ENCODE measurements around the gene PTPRA. TPM values are rescaled to one million over a fixed set of nuclear protein-coding genes. Genes with fewer than 3 reads are reported as not detected.

Gene PTPRA
- total and polyA plus RNA-seq, 3 experiments from 2014 or later = 51.6 to 57.8 (median 56.9) TPM

DNA sequence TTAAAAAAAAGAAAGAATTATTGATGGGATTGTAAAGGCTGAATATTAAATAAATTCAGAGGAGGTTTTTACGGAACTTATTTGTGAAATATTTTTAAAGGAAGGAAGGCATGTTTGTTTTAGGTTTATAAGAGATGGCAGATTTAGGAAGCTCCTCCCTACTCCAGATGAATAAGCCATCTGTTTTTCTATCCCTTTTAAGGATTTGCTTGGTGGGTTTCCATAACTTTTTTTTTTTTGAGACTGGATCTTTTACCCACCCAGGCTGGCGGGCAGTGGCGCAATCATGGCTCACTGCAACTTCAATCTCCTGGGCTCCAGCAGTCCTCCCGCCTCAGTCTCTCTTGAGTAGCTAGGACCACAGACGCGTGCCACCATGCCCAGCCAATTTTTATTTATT lies 30.4 kb downstream of the PTPRA start:
- H3K4me1 Mint-ChIP-seq = peaks cover 46 to 73% (median 67%) of the 10 kb centered on the region in 3 donors
- ChIA-PET CTCF (no interaction called here), POLR2A (no interaction called here)
- peaks cover 13% of the 10 kb centered on the region for H3K4me1 ChIP-seq (ENCODE audit: insufficient read depth, low read length)
- H3K27me3 Mint-ChIP-seq = no peaks in the 10 kb centered on the region
- no peak overlapping the region for H3K4me3 Mint-ChIP-seq
- no peaks in the 10 kb centered on the region for H3K9me3 Mint-ChIP-seq
- no peaks in the 10 kb centered on the region for H3K36me3 ChIP-seq (ENCODE audit: insufficient read depth, low read length)
- no peak overlapping the region for H3K27ac ChIP-seq (ENCODE audit: low read depth, low read length)
- H3K27ac Mint-ChIP-seq = no peak overlapping the region
- no peaks in the 10 kb centered on the region for H3K9me3 ChIP-seq (ENCODE audit: low read length)
- DNase-seq = no peak
- H3K27me3 ChIP-seq (ENCODE audit: insufficient read depth, low read length, poor library complexity, severe bottlenecking) = no peaks in the 10 kb centered on the region
- H3K4me3 ChIP-seq (ENCODE audit: low read length) = no peak overlapping the region
- H3K36me3 Mint-ChIP-seq = peaks cover 0 to 16% (median 0%) of the 10 kb centered on the region in 3 donors

DNA sequence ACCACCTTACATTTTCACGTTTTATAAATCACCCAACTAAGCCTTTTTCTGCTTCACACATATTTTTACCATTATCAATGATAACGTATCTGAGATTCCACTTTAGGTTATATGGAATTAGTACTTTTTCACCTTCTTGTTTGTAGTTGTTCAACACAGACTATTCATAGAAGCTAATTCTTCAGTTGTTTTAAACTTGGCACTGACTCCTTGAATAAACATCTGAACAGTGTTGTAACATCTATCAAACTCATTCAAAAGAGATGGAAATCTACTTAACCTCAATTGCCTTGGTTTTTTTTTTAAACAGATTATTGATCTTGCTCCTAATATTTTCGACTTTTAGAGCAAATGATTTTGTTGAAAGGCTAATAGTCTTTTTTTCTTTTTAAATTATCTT lies 34.2 kb downstream of the PTPRA start:
- Histone ChIP-seq H3K27ac (ENCODE audit: low read depth, low read length) (no peak overlapping the region), H3K27me3 (ENCODE audit: insufficient read depth, low read length, poor library complexity, severe bottlenecking) (no peaks in the 10 kb centered on the region), H3K4me1 (ENCODE audit: insufficient read depth, low read length) (no peaks in the 10 kb centered on the region), H3K9me3 (ENCODE audit: low read length) (no peaks in the 10 kb centered on the region), H3K4me3 (ENCODE audit: low read length) (no peak overlapping the region), H3K36me3 (ENCODE audit: insufficient read depth, low read length) (no peaks in the 10 kb centered on the region)
- Mint-ChIP-seq H3K9me3 (no peaks in the 10 kb centered on the region), H3K27ac (peak overlapping the region in 1 of 8 donors; percentile 32), H3K4me3 (no peak overlapping the region), H3K27me3 (no peaks in the 10 kb centered on the region), H3K36me3 (peaks cover 0 to 13% (median 0%) of the 10 kb centered on the region in 3 donors), H3K4me1 (peaks cover 24 to 49% (median 30%) of the 10 kb centered on the region in 3 donors)
- ChIA-PET POLR2A (no interaction called here), CTCF (no interaction called here)
- DNase-seq = no peak

DNA sequence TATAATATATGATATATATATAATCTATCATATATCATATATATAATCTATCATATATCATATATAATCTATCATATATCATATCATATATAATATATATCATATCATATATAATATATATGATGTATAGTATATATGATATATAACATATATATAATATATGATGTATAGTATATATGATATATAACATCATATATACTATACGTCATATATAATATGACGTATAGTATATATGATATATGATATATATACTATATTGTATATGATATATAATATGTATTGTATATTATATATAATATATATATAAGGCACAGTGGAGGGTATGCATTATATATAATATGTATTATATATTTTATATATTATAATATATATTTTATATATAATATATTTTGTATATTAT lies 36.7 kb downstream of the PTPRA start:
- no peaks in the 10 kb centered on the region for H3K36me3 ChIP-seq (ENCODE audit: insufficient read depth, low read length)
- no peak overlapping the region for H3K4me3 ChIP-seq (ENCODE audit: low read length)
- H3K4me1 Mint-ChIP-seq = peaks cover 17 to 42% (median 29%) of the 10 kb centered on the region in 3 donors
- H3K27ac ChIP-seq (ENCODE audit: low read depth, low read length) = no peak overlapping the region
- peaks cover 0 to 11% (median 0%) of the 10 kb centered on the region in 3 donors for H3K36me3 Mint-ChIP-seq
- no peaks in the 10 kb centered on the region for H3K9me3 Mint-ChIP-seq
- no peaks in the 10 kb centered on the region for H3K27me3 ChIP-seq (ENCODE audit: insufficient read depth, low read length, poor library complexity, severe bottlenecking)
- ChIA-PET CTCF (no interaction called here), POLR2A (interaction anchor here (0.6 kb wide), 1 partner anchor 69 kb away, joined by 4 read pairs; the partner anchor contains the start of genes PCED1A and VPS16)
- no peaks in the 10 kb centered on the region for H3K9me3 ChIP-seq (ENCODE audit: low read length)
- no peak overlapping the region for H3K27ac Mint-ChIP-seq
- no peak for DNase-seq
- H3K4me1 ChIP-seq (ENCODE audit: insufficient read depth, low read length) = no peaks in the 10 kb centered on the region
- H3K4me3 Mint-ChIP-seq = no peak overlapping the region
- no peaks in the 10 kb centered on the region for H3K27me3 Mint-ChIP-seq

DNA sequence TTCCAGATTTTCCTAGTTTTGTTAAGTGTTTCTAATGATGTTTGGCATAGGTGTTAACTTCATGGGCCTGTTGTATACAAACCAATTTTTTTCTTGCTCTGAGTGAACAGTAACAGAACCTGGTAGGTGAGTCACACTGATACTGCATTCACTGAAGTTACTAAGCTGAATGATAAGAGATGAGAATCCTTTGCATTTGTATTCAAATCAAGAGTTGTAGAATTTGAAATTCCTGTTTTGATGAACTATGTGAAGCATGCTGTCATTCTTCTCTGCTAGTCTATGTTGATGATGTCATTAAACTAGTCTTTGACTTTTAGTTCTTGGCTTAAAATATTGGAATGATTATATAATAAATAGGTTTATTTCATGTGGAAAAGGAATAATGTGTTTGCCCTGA lies 37.9 kb downstream of the PTPRA start:
- Histone ChIP-seq H3K36me3 (ENCODE audit: insufficient read depth, low read length) (no peaks in the 10 kb centered on the region), H3K9me3 (ENCODE audit: low read length) (no peaks in the 10 kb centered on the region), H3K27me3 (ENCODE audit: insufficient read depth, low read length, poor library complexity, severe bottlenecking) (no peaks in the 10 kb centered on the region), H3K4me3 (ENCODE audit: low read length) (no peak overlapping the region), H3K27ac (ENCODE audit: low read depth, low read length) (no peak overlapping the region), H3K4me1 (ENCODE audit: insufficient read depth, low read length) (no peaks in the 10 kb centered on the region)
- Mint-ChIP-seq H3K9me3 (no peaks in the 10 kb centered on the region), H3K27ac (no peak overlapping the region), H3K27me3 (no peaks in the 10 kb centered on the region), H3K4me1 (peaks cover 17 to 40% (median 22%) of the 10 kb centered on the region in 3 donors), H3K36me3 (peaks cover 0 to 11% (median 0%) of the 10 kb centered on the region in 3 donors), H3K4me3 (no peak overlapping the region)
- CTCF ChIA-PET = no interaction called here
- no peak for DNase-seq
- POLR2A ChIA-PET = no interaction called here

DNA sequence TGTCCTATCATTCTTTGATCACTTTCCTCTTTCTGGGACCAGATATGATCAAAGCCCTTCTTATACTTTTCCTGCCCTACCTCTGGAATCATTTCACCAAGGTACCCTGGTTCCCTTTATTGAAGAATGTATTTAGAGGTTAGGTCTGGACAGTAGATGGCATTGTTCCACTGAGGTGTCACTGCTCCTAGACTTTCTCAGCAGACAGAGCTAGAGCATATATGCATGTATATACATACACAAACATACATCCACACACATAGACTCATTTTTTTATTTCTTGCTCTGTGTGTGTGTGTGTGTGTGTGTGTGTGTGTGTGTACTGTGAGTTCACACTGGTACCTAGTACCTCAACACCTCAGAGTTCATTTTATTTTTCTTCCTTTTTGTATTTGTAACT lies 40.9 kb downstream of the PTPRA start:
- ChIA-PET CTCF (no interaction called here), POLR2A (no interaction called here)
- Histone ChIP-seq H3K9me3 (ENCODE audit: low read length) (no peaks in the 10 kb centered on the region), H3K36me3 (ENCODE audit: insufficient read depth, low read length) (no peaks in the 10 kb centered on the region), H3K27ac (ENCODE audit: low read depth, low read length) (no peak overlapping the region), H3K4me3 (ENCODE audit: low read length) (no peak overlapping the region), H3K4me1 (ENCODE audit: insufficient read depth, low read length) (no peaks in the 10 kb centered on the region), H3K27me3 (ENCODE audit: insufficient read depth, low read length, poor library complexity, severe bottlenecking) (no peaks in the 10 kb centered on the region)
- DNase-seq = no peak
- H3K4me3 Mint-ChIP-seq = no peak overlapping the region
- H3K4me1 Mint-ChIP-seq = peaks cover 28 to 44% (median 37%) of the 10 kb centered on the region in 3 donors
- H3K36me3 Mint-ChIP-seq = peaks cover 0 to 21% (median 4%) of the 10 kb centered on the region in 3 donors
- H3K9me3 Mint-ChIP-seq = no peaks in the 10 kb centered on the region
- H3K27me3 Mint-ChIP-seq = no peaks in the 10 kb centered on the region
- H3K27ac Mint-ChIP-seq = peak overlapping the region in 1 of 8 donors; percentile 50

DNA sequence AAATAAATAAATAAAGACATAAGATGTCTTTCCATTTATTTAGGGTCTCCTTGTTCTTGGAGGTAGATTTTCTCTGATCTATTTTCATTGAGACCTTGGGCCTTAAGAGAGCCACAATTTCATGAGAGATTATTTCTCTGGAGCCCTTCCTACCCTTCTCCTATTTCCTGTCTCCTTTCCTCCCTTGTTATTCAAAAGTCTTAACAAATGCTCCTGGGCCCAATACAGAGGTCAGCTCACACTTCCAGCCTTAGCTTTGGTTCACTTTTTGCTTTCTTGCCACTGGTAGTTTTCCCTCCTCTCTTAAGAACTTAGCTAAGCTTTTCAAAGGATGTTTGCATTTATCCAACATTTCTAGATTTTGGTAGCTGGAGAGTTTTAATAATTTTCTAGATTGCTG lies 44.0 kb downstream of the PTPRA start:
- Mint-ChIP-seq H3K4me1 (peaks cover 37 to 51% (median 51%) of the 10 kb centered on the region in 3 donors), H3K36me3 (peaks cover 0 to 26% (median 8%) of the 10 kb centered on the region in 3 donors), H3K4me3 (no peak overlapping the region), H3K9me3 (no peaks in the 10 kb centered on the region), H3K27me3 (no peaks in the 10 kb centered on the region), H3K27ac (peak overlapping the region in 1 of 8 donors; percentile 77)
- CTCF ChIA-PET = no interaction called here
- Histone ChIP-seq H3K4me3 (ENCODE audit: low read length) (no peak overlapping the region), H3K27ac (ENCODE audit: low read depth, low read length) (no peak overlapping the region), H3K9me3 (ENCODE audit: low read length) (no peaks in the 10 kb centered on the region), H3K4me1 (ENCODE audit: insufficient read depth, low read length) (no peaks in the 10 kb centered on the region), H3K36me3 (ENCODE audit: insufficient read depth, low read length) (no peaks in the 10 kb centered on the region), H3K27me3 (ENCODE audit: insufficient read depth, low read length, poor library complexity, severe bottlenecking) (no peaks in the 10 kb centered on the region)
- POLR2A ChIA-PET = no interaction called here
- no peak for DNase-seq

DNA sequence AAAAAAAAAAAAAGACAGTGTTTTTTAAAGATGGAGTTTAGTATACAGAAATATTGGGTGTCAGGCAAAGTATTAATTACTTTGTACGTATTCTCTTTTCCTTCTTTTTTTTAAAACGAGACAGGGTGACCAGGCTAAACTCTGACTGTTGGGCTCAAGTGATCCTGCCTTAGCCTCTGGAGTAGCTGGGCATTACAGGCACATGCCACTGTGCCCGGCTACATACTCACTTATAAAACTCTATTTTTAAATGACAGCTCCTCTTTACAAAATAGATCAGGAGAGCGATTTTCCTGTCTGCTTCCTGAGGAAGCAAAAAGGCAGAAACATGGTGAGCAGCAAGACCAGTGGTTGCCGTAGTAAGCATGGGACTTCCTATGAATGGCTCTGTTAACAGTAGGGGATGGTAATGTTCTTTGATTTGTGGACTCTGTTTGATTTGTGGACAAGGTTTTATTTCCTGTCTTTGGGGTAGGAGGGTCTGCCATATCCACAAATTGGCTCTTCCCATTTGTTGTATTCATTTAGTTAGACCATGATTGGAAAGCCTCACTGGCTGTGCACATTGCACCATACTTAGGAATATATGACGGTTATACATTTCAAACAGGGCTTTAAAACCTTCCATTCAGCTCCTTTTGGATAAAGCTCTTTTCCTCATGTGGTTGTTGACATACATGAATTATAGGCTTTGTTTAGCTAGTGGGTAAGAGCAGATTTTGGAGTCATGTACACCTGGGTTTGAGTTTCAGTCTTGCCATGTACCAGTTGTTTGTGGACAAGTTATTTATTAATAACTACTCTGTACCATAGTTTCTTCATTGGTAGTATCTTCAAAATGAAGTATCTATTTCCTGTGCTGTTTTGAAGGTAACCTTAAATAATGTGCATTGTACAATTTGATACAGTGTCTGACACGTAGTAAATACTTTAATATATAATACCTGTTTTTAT lies 45.1 kb downstream of the PTPRA start:
- Mint-ChIP-seq H3K9me3 (no peaks in the 10 kb centered on the region), H3K4me3 (no peak overlapping the region), H3K27ac (peak overlapping the region in 2 of 8 donors; percentile 11 to 70), H3K27me3 (no peaks in the 10 kb centered on the region), H3K36me3 (peaks cover 0 to 29% (median 8%) of the 10 kb centered on the region in 3 donors), H3K4me1 (peaks cover 35 to 51% (median 48%) of the 10 kb centered on the region in 3 donors)
- Histone ChIP-seq H3K27ac (ENCODE audit: low read depth, low read length) (no peak overlapping the region), H3K4me3 (ENCODE audit: low read length) (no peak overlapping the region), H3K36me3 (ENCODE audit: insufficient read depth, low read length) (no peaks in the 10 kb centered on the region), H3K27me3 (ENCODE audit: insufficient read depth, low read length, poor library complexity, severe bottlenecking) (no peaks in the 10 kb centered on the region), H3K4me1 (ENCODE audit: insufficient read depth, low read length) (no peaks in the 10 kb centered on the region), H3K9me3 (ENCODE audit: low read length) (no peaks in the 10 kb centered on the region)
- CTCF ChIA-PET = no interaction called here
- POLR2A ChIA-PET = no interaction called here
- no peak for DNase-seq

DNA sequence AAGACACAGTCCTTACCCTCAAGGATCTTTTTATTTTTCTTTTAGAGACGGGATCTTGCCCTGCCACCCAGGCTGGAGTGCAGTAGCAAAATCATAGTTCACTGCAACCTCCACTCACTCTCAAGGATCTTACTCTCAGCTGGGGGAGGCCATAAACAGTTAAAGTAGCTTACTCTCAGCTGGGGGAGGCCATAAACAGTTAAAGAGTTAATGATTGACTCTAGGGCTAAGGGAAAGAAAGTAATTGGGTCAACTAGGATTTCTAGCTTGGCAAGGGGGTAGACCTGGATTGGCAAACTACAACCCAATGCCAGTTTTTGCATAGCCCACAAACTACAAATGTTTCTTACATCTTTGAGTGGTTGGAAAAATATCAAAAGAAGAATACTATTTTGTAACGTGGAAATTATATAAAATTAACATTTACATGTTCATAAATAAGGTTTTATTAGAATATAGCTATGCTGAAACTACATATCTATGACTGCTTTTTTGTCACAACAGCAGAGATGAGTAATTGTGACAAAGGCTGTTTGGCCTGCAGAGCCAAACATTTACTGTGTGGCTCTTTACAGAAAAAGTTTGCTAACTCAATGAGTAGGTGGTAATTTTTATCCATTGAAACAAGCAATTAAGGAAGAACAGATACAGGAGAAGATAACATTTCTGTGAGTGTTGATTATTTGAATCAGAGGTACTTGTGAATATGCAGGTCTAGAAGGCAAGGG lies 46.4 kb downstream of the PTPRA start:
- POLR2A ChIA-PET = no interaction called here
- Histone ChIP-seq H3K4me1 (ENCODE audit: insufficient read depth, low read length) (no peaks in the 10 kb centered on the region), H3K36me3 (ENCODE audit: insufficient read depth, low read length) (peaks cover 5% of the 10 kb centered on the region), H3K27ac (ENCODE audit: low read depth, low read length) (no peak overlapping the region), H3K9me3 (ENCODE audit: low read length) (no peaks in the 10 kb centered on the region), H3K27me3 (ENCODE audit: insufficient read depth, low read length, poor library complexity, severe bottlenecking) (no peaks in the 10 kb centered on the region), H3K4me3 (ENCODE audit: low read length) (no peak overlapping the region)
- Mint-ChIP-seq H3K4me3 (no peak overlapping the region), H3K9me3 (no peaks in the 10 kb centered on the region), H3K36me3 (peaks cover 0 to 38% (median 14%) of the 10 kb centered on the region in 3 donors), H3K27ac (peak overlapping the region in 3 of 8 donors; percentile 9 to 72 (median 54)), H3K4me1 (peaks cover 33 to 43% (median 41%) of the 10 kb centered on the region in 3 donors), H3K27me3 (no peaks in the 10 kb centered on the region)
- no peak for DNase-seq
- CTCF ChIA-PET = no interaction called here

Data from CD8-positive, alpha-beta memory T cell (primary cell).